Adrenal gland (tissue), 12 donors: ENCODE results near the gene PTPRU. TPM values are rescaled to one million over a fixed set of nuclear protein-coding genes. Genes with fewer than 3 reads are reported as not detected.
"Not testable (repeated sequence)": the region's sequence is repeated elsewhere in the genome, so short reads cannot be mapped to it uniquely, and the experiment has no call there.

Source experiments
- DNase-seq, 7 donors: peaks; one replicate each; pipeline ENCODE4 v3.0.0-alpha.2; 2019 to 2020
- H3K27ac ChIP-seq, 5 donors: fragments of 200-600 bp; sonication (generic) in 4 of 5; 1 replicate in 3 of 5; 2 replicates in 2 of 5; pipeline versions ENCODE4 v1.5.1 to v1.8.0; 2016 to 2020; ENCODE audit warnings: mild to moderate bottlenecking in 1 of 5
- H3K27me3 ChIP-seq: fragments of 200-600 bp; 2 replicates; pipeline ENCODE4 v1.8.0; 2021
- H3K36me3 ChIP-seq, 2 donors: fragments of 200-600 bp; replicated peaks in 1 of 2; 1 replicate in 1 of 2; 2 replicates in 1 of 2; pipeline versions ENCODE4 v1.5.1 to v1.8.0; 2018 to 2022
- H3K4me1 ChIP-seq, 2 donors: fragments of 200-600 bp; replicated peaks in 1 of 2; 1 replicate in 1 of 2; 2 replicates in 1 of 2; pipeline versions ENCODE4 v1.5.1 to v1.8.0; 2018 to 2021
- H3K4me3 ChIP-seq, 4 donors: fragments of 200-600 bp; sonication (generic) in 3 of 4; one replicate each; pipeline ENCODE4 v1.5.1; 2016 to 2018
- H3K9me3 ChIP-seq, 3 donors: fragments of 200-600 bp; sonication (generic) in 1 of 3; replicated peaks in 1 of 3; 1 replicate in 2 of 3; 2 replicates in 1 of 3; pipeline versions ENCODE4 v1.5.1 to v1.8.0; 2016 to 2021
- CTCF ChIP-seq, 6 experiments: fragments of 450-650 bp in 4 of 6; fragments of 200-600 bp in 2 of 6; sonication (generic) in 1 of 6; IDR thresholded peaks; 1 replicate in 5 of 6; 2 replicates in 1 of 6; pipeline versions ENCODE4 v1.5.1 to v1.8.0; 2016 to 2021; ENCODE audit warnings: antibody characterized with exemption in 6 of 6, mild to moderate bottlenecking in 2 of 6, moderate library complexity in 1 of 6
- POLR2A ChIP-seq, 2 donors: fragments of 450-650 bp; IDR thresholded peaks; one replicate each; pipeline ENCODE4 v1.6.1; 2017; ENCODE audit warnings: antibody characterized with exemption in 2 of 2, mild to moderate bottlenecking in 2 of 2, moderate library complexity in 1 of 2
- WGBS, 4 donors: extraction: QIAGEN DNeasy Blood & Tissue Kit in 2 of 4; methylation state at CpG; one replicate each; pipeline versions ENCODE4 v1.1.5 to v1.1.7; 2013 to 2017; 5-methylcytosine and 5-hydroxymethylcytosine counted together
- intact Hi-C, 2 donors: fragments of 100-400 bp; cut with DNase I; formaldehyde crosslinking; loops; one replicate each; pipeline versions ENCODE4 v1.14.1 to v1.15.0; 2022 to 2023
- polyA plus RNA-seq, 3 donors: library from polyadenylated mRNA; stranded (reverse); fragments of 200-250 nt in 2 of 3; fragments of 350-450 nt in 1 of 3; fragmentation: Illumina TruSeq in 1 of 3; extraction: RNeasy Lipid Tissue Mini Kit (QIAGEN cat#74804) in 1 of 3; gene quantifications; one replicate each; pipeline ENCODE4 v1.2.3, GENCODE V29; 2013 to 2014
- total RNA-seq, 9 donors: library from RNA; depleted of rRNA in 4 of 9; stranded (reverse); fragments of >200 nt in 4 of 9; fragments of 120-200 nt in 1 of 9; fragmentation: NEBNext Ultra II Directional in 1 of 9; extraction: Animal tissue kit (Norgen Biotek cat#: 25700) in 1 of 9; gene quantifications; one replicate each; pipeline versions ENCODE4 v1.1.0 to v1.2.4, GENCODE V29; 2013 to 2023
- donor health status: healthy with polysubstance abuse.
- donor health status: Bipolar disorder and iron deficiency.
- donor health status: DM: yes; HTN: yes; CAD: no.
- donor health status: DM: no; HTN: no; CAD: no.
- donor health status: DM: no; HTN: no; CAD: no.
- donor health status: DM: yes; HTN: yes; CAD: no.

Gene PTPRU
- total and polyA plus RNA-seq, 12 donors, result 1.4 to 14.4 (median 6.7) TPM

GRCh38 chr1:29310616-29311180 lies 74.4 kb downstream of the PTPRU start:
- Histone ChIP-seq H3K4me3 (no peak overlapping the region), H3K4me1 (no peaks in the 10 kb centered on the region), H3K9me3 (no peaks in the 10 kb centered on the region), H3K36me3 (peaks cover 0 to 5% of the 10 kb centered on the region in 2 donors), H3K27ac (no peak overlapping the region), H3K27me3 (no peaks in the 10 kb centered on the region)
- WGBS, 4 donors, result 90 to 94% (median 93%) methylated on average over 6 to 9 of the region's 9 CpGs
- no peak for DNase-seq
- intact Hi-C loops, result no loop called here
- TF ChIP-seq POLR2A (IDR thresholded peaks at IDR 0.05) (no peak), CTCF (IDR thresholded peaks at IDR 0.05) (no peak)

- Histone ChIP-seq H3K36me3 (peaks cover 0 to 7% of the 10 kb centered on the region in 2 donors), H3K4me3 (no peak overlapping the region), H3K4me1 (no peaks in the 10 kb centered on the region), H3K27me3 (no peaks in the 10 kb centered on the region), H3K27ac (no peak overlapping the region), H3K9me3 (no peaks in the 10 kb centered on the region)
- no peak for DNase-seq
- intact Hi-C loops, result no loop called here
- TF ChIP-seq POLR2A (IDR thresholded peaks at IDR 0.05) (no peak), CTCF (IDR thresholded peaks at IDR 0.05) (no peak)
- 91 to 97% (median 92%) methylated on average over 10 to 16 of the region's 16 CpGs; no CpG with 5 or more reads in 1 of the 4 donors for WGBS, 4 donors
Measured at GRCh38 chr1:29311352-29312030, 75.2 kb downstream of the PTPRU start.

GRCh38 chr1:29312469-29313461 lies 76.4 kb downstream of the PTPRU start:
- Histone ChIP-seq H3K36me3 (peaks cover 0 to 7% of the 10 kb centered on the region in 2 donors), H3K27ac (no peak overlapping the region), H3K27me3 (no peaks in the 10 kb centered on the region), H3K9me3 (no peaks in the 10 kb centered on the region), H3K4me1 (no peaks in the 10 kb centered on the region), H3K4me3 (no peak overlapping the region)
- no peak for DNase-seq
- 88 to 95% (median 92%) methylated on average over 21 to 24 of the region's 24 CpGs for WGBS, 4 donors
- intact Hi-C loops, result no loop called here
- TF ChIP-seq POLR2A (IDR thresholded peaks at IDR 0.05) (no peak), CTCF (IDR thresholded peaks at IDR 0.05) (no peak)

GRCh38 chr1:29314685-29315084 lies 78.4 kb downstream of the PTPRU start:
- H3K36me3 ChIP-seq, H3K27ac ChIP-seq, H3K4me3 ChIP-seq, intact Hi-C loops, DNase-seq, H3K4me1 ChIP-seq, H3K27me3 ChIP-seq, H3K9me3 ChIP-seq: not testable (repeated sequence)
- WGBS, 4 donors, result 86 to 93% (median 88%) methylated on average over 8 of the region's 8 CpGs
